GM12875 (cell line): ENCODE data around the gene AK5.

Source experiments
- H3K4me3 ChIP-seq: one replicate; pipeline ENCODE4 v1.5.1; 2011; ENCODE audit warnings: low read depth, low read length, control low read depth
- TF ChIP-seq, protein P1 (sequence below): IDR thresholded peaks from 2 replicates; pipeline ENCODE4 v1.5.1; 2011; ENCODE audit warnings: low read depth, mild to moderate bottlenecking, control low read depth, inconsistent platforms, low read length, moderate library complexity, borderline replicate concordance; ENCODE audit not compliant: insufficient read depth

AK5 gene

GRCh38 chr1:77532641-77533040 lies 250.8 kb downstream of the AK5 start:
- H3K4me3 ChIP-seq: no peak overlapping the region
- TF ChIP-seq, protein P1, sequence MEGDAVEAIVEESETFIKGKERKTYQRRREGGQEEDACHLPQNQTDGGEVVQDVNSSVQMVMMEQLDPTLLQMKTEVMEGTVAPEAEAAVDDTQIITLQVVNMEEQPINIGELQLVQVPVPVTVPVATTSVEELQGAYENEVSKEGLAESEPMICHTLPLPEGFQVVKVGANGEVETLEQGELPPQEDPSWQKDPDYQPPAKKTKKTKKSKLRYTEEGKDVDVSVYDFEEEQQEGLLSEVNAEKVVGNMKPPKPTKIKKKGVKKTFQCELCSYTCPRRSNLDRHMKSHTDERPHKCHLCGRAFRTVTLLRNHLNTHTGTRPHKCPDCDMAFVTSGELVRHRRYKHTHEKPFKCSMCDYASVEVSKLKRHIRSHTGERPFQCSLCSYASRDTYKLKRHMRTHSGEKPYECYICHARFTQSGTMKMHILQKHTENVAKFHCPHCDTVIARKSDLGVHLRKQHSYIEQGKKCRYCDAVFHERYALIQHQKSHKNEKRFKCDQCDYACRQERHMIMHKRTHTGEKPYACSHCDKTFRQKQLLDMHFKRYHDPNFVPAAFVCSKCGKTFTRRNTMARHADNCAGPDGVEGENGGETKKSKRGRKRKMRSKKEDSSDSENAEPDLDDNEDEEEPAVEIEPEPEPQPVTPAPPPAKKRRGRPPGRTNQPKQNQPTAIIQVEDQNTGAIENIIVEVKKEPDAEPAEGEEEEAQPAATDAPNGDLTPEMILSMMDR: no peak

- no peak overlapping the region for H3K4me3 ChIP-seq
- TF ChIP-seq, protein P1: peak; percentile 77
Observed at GRCh38 chr1:77533660-77534305, 252.0 kb downstream of the AK5 start.

GRCh38 chr1:77534456-77534855 lies 252.6 kb downstream of the AK5 start:
- H3K4me3 ChIP-seq: no peak overlapping the region
- TF ChIP-seq, protein P1: no peak

GRCh38 chr1:77536813-77537212 lies 255.0 kb downstream of the AK5 start:
- no peak overlapping the region for H3K4me3 ChIP-seq
- TF ChIP-seq, protein P1: no peak

- no peak overlapping the region for H3K4me3 ChIP-seq
- TF ChIP-seq, protein P1: no peak
Observed at GRCh38 chr1:77538956-77539518, 257.2 kb downstream of the AK5 start.

DNA sequence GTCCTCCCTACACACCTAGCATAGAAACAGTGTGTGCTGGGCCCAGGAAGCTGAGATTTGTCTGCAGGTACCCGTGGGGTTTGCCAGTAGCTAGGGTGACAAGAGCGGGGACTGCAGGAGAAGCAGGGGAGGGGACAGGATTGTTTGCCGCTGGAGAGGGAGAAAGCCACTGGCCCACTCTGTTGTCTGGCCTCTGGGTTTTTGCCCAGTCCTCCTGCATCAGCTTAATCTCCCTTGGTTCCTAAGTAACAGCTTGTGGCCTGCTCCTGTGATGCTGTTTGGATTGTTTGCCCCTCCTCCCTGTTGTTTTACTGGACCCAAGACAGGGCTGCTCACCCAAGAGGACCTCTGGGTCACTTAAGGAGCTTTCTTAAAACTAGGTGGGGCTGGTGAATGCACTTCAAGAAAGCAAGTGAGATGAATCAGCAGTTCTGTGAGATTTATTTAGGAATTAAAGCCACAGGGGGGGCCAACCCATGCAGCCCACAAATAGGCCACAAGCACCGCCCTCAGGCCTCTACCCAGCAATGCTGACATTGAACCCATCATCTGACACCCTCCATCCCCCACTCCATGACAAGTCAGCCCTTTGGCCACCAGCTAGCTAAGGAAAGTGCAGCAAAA lies 257.8 kb downstream of the AK5 start:
- TF ChIP-seq, protein P1: no peak
- H3K4me3 ChIP-seq: no peak overlapping the region

GRCh38 chr1:77540501-77541161 lies 258.8 kb downstream of the AK5 start:
- TF ChIP-seq, protein P1: no peak
- H3K4me3 ChIP-seq: no peak overlapping the region
